Amygdala (tissue), 56 donors: Measurements from ENCODE around the gene ZNF451.
"Not testable (repeated sequence)": the region's sequence is repeated elsewhere in the genome, so short reads cannot be mapped to it uniquely, and the experiment has no call there.

Experiments
- DNase-seq, 56 donors: peaks; one replicate each; lab custom pipeline; 2025; lab: John Stamatoyannopoulos, UW

ZNF451 gene

DNA sequence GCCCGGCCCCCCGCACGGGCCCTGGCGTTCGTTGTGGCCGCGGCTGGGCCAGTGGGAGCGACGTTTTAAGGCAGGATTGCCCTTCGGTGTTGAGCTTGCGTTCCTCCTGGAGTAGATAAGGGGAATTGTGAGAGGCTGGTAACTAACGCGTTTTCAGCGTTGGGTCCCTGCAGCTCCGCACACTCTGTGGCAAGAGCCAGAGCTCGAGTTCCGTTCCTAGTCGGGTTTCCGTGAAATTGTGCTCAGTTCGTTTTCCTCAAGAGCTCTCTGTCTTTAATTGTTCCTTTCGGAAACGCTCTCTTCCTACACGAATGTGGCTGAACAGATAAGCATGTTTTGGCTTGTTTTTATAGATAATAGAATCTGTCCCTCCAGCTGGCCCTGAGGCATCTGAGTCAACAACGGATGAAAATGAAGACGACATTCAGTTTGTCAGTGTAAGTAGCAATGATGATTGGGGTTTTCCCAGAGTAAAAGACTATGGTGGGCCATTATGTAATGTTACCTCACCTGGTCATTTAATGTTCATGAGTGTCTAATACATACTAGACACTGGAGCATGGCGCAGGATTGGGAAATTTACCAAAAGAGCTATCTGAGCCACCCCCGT is 575 bp downstream of the ZNF451 start:
- not testable (repeated sequence) for DNase-seq

DNA sequence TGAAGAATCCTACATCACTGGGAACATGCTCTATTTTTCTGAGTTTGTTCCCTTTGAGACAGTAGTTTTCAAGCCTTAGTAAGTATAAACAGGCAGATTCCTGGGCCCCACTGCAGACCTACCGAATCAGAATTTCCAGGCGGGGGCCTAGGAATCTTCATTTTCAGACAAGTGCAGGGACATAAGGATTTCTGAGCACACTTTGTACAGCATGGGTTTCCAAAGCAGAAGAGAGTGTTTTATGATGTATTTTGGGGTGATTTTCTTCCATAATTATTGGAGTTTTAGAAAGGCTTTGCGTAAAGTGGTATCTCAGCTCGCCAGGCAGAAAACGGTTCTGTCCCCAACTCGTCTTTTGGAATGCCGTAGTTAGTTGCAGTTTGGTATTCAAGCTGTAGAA is 1.4 kb downstream of the ZNF451 start:
- DNase-seq: not testable (repeated sequence)

DNA sequence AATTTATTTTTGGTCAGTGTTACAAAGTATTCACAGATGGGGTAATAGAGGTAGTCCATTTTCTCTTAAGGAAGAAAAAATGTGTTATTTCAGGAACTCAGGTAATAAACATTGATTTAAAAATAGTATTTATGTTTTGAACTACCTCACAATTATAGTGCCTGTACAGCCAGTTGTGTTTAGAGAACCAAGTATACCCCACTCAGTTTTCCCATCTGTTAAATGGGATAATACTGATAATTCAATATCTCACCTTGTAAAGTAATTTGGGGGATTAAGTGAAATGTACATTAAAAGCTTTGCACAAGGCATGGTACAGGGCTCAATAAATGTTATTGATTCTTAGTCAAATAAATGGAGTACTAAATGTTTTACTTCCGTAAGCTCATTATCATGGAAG is 4.7 kb downstream of the ZNF451 start:
- no peak for DNase-seq

DNA sequence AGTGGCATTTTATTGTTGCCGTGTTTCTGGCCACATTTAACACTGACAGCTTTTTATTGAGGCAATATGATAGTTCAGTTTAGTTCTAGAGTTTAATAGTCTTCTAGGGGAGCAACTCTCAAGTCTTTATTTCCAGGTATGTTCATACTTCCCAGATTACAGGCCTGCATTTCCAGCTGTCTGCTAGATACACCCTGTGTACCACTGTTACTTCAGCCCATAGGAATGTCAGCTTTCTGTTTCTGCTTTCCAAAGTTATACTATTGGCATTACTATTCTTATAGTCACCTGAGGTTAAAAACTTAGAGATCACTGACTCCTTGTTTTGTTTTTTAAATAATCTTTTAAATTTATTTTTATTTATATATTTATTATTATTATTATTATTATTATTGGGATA is 7.6 kb downstream of the ZNF451 start:
- no peak for DNase-seq

GRCh38 chr6:57102976-57103375 is 13.0 kb downstream of the ZNF451 start:
- no peak for DNase-seq

GRCh38 chr6:57104336-57104735 is 14.3 kb downstream of the ZNF451 start:
- no peak for DNase-seq

DNA sequence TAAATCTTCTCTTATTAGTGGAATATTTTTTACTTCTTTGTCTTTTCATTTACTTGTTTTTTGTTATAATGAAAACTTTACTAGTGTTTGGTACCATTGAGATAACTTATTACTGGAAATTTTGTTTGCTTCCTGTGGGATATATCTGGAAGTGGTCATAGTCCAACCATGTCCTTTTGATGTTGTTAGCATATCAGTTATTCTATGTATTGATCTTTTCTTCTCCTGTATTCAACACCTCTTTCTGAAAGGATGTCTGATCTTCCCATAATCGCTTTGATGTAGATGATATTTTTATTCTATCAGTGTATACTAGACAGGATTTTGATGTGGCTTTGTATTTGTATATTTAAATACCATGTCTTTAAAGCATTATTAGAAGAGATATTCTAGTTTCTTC is 17.0 kb downstream of the ZNF451 start:
- DNase-seq: no peak

DNA sequence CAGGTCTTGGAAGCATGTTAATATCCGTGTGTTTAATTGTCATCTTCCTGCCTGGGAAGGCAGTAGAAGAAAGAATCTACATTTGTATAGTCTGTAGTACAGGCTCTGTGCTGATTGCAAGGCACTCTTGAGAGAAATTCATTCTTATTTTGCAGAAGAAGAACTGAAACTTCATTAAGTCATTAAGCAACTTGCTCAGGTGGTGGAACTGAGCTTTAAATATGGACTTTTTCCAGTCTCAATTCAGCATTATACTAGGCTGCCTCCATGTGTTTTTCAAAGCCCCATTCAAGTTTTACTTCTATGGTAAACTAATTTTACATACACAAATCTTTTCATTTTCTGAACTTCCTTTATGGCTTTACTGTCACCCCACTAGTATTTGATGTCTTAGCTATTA is 18.7 kb downstream of the ZNF451 start:
- no peak for DNase-seq

DNA sequence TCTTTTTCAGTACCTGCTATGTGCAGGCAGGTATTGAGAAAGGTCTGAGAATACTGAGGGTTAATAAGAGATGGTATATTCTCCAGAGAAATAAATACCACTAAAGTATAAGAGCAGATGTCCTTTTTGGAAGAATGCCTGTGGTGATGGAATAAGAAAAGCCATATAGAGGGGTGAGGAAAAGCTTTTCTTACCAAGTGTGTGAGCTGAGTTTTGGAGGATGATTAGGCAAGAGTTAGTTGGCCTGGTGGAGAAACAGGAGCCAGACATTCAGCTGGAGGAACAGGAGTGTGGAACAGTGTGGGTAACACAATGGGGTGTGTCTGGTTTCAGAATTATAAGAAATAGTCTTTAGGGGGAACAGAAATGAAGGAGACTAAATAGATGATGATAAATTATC is 19.9 kb downstream of the ZNF451 start:
- no peak for DNase-seq

DNA sequence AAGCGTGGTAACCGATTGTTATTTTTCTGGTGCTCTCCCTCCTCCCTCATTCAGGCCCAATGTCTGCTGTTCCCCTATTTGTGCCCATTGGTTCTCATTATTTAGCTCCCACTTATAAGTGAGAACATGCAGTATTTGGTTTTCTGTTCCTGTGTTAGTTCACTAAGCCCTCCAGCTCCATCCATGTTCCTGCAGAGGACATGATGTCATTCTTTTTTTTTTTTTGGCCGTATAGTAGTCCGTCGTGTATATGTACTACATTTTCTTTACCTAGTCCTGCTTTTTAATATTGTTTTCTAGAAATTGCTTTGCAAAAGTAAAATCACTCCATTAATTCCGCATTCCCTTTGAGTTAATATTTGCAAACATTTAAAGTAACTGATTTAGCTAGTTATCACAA is 23.1 kb downstream of the ZNF451 start:
- no peak for DNase-seq

- DNase-seq: no peak
These were observed 26.8 kb downstream of the ZNF451 start for GRCh38 chr6:57116776-57117175.

DNA sequence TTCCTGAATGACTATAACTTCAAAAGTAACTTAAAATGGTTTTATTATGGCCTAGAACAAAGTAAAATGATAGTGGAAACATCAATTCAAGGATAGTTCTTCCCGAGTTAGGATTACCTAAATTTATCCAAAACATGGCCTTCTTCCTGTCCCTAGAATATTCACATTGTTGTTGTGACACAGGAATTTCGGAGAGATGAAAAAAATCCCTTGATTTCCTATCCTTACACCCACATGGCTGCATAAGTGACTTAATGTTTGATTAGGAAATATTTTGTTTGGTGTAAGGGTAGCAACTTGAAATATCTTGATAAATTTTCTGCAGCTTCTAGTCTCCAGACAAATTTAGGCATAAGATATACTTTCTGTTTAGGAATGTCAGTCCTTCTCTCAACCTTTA is 27.8 kb downstream of the ZNF451 start:
- DNase-seq: no peak

GRCh38 chr6:57123111-57123510 is 33.1 kb downstream of the ZNF451 start:
- DNase-seq: no peak

- DNase-seq: peak in 1 of 56 donors; percentile 1
These were observed 37.8 kb downstream of the ZNF451 start for GRCh38 chr6:57127763-57128162.

GRCh38 chr6:57130661-57131177 is 40.7 kb downstream of the ZNF451 start:
- no peak for DNase-seq

- no peak for DNase-seq
These were observed 45.0 kb downstream of the ZNF451 start for GRCh38 chr6:57134954-57135353.

DNA sequence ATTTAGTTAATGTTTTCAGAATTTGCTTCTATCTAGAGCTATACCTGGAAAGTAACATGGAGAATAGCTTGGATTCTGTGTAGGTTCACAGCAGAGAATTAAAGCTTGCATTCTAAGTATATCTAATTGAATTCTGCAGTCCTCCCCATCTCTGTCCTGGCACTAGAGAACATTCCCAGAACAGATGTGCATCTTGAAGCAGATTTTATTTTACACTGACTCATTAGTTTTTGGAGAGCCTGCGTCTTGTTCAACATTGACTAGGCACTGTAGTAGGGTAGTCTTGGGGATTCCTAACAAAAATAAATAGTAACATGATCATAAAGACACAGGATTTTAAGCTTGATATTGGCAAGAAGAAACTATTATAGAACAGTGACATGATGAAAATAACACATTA is 45.9 kb downstream of the ZNF451 start:
- no peak for DNase-seq

DNA sequence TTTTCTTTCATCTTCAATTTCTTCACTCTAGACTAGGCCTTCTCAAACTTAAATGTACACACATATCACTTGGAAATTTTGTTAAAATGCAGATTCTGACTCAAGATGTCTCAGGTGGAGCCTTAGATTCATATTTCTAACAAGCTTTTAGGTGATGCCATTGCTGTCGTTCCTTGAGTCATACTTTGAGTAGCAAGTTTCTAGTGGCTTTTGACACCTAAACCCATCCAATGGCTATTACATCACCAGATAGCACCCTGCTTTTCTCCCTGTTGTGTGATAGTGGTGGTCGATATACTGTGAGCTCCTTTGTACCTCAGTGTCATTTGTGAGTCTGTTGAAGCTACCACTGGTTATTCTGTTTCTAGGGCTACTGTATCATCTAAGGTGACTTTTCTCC is 47.4 kb downstream of the ZNF451 start:
- DNase-seq: no peak

- DNase-seq: no peak
These were observed 48.0 kb downstream of the ZNF451 start for GRCh38 chr6:57138026-57138425.

GRCh38 chr6:57141451-57142177 is 51.6 kb downstream of the ZNF451 start:
- no peak for DNase-seq

DNA sequence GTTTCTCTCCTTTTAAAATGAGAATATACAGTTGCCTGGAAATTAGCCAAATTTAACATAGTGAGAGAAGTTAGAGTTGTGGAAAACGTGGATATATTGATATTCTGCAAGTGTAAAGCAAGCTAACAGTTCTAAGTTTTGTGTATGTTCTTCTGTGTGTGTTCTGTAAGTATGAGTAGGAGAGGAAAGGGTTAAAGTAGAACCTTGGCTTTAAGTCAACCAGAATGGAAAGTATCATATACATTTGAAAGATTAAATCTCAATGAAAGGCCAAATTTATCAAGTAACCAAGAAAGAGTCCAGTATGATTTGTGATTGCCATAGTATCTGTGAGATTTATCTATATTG is 52.2 kb downstream of the ZNF451 start:
- DNase-seq: no peak

DNA sequence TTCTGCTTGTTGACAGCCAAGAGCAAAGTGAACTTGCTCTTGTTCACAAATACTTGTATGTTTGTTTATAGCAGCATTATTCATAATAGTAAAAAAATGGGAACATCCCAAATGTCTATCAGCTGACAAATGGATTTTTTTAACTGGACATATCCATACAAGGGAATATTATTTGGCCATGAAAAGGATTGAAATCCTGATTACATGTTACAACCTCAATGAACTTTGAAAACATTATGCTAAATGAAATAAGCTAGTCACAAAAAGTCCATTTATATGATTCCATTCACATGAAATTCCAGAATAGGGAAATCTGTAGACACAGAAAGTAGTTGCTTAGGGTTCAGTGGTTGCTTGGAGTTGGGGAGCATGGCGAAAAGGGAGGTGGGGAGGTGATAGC is 53.7 kb downstream of the ZNF451 start:
- DNase-seq: no peak
